Omental fat pad (tissue), 4 donors: ENCODE results near the gene SEC63. TPM values are rescaled to one million over a fixed set of nuclear protein-coding genes. Genes with fewer than 3 reads are reported as not detected.
"Not testable (repeated sequence)": the region's sequence is repeated elsewhere in the genome, so short reads cannot be mapped to it uniquely, and the experiment has no call there.

Source experiments
- ATAC-seq: fragments of 150-250 bp; one replicate; pipeline ENCODE4 v1.9.1; 2016; ENCODE audit warnings: mild to moderate bottlenecking, moderate library complexity; ENCODE audit not compliant: low FRiP score
- DNase-seq: peaks from one replicate; pipeline ENCODE4 v3.0.0-alpha.2; 2019; ENCODE audit warnings: low spot score
- CTCF ChIP-seq, 3 donors: fragments of 450-650 bp; IDR thresholded peaks; one replicate each; pipeline ENCODE4 v1.5.1; 2016 to 2017; ENCODE audit warnings: antibody characterized with exemption in 3 of 3, mild to moderate bottlenecking in 3 of 3, moderate library complexity in 2 of 3
- total RNA-seq, 4 donors: library from RNA; depleted of rRNA; stranded (reverse); fragments of >200 nt; gene quantifications; one replicate each; pipeline ENCODE4 v1.1.0, GENCODE V29; 2016

The SEC63 gene
- total RNA-seq, 4 donors from 2014 or later: 26.6 to 55.1 (median 43.1) TPM

GRCh38 chr6:107917451-107918375 lies 40.3 kb downstream of the SEC63 start:
- TF ChIP-seq CTCF (IDR thresholded peaks at IDR 0.05): no peak
- DNase-seq: no peak
- no peak for ATAC-seq

- DNase-seq, ATAC-seq: not testable (repeated sequence)
Observed at GRCh38 chr6:107916961-107917360, 41.0 kb downstream of the SEC63 start.

- no peak for TF ChIP-seq CTCF (IDR thresholded peaks at IDR 0.05)
- DNase-seq (no peak), ATAC-seq (no peak)
Observed at GRCh38 chr6:107911692-107912091, 46.3 kb downstream of the SEC63 start.

- no peak for DNase-seq
- ATAC-seq: no peak
- TF ChIP-seq CTCF (IDR thresholded peaks at IDR 0.05): no peak
Observed at GRCh38 chr6:107894809-107895396, 63.1 kb downstream of the SEC63 start.

- ATAC-seq, DNase-seq: not testable (repeated sequence)
Observed at GRCh38 chr6:107890431-107890830, 67.6 kb downstream of the SEC63 start.

GRCh38 chr6:107885950-107886349 lies 72.1 kb downstream of the SEC63 start:
- not testable (repeated sequence) for ATAC-seq, DNase-seq

- no peak for DNase-seq
- no peak for TF ChIP-seq CTCF (IDR thresholded peaks at IDR 0.05)
- no peak for ATAC-seq
Observed at GRCh38 chr6:107879941-107880340, 78.1 kb downstream of the SEC63 start.

GRCh38 chr6:107877968-107878367 lies 80.0 kb downstream of the SEC63 start:
- DNase-seq: no peak
- no peak for ATAC-seq
- TF ChIP-seq CTCF (IDR thresholded peaks at IDR 0.05): no peak
